Ureter (tissue), 1 donor: Measurements from ENCODE around the gene UVRAG. TPM values are rescaled to one million over a fixed set of nuclear protein-coding genes. Genes with fewer than 3 reads are reported as not detected.
"Not testable (repeated sequence)": the region's sequence is repeated elsewhere in the genome, so short reads cannot be mapped to it uniquely, and the experiment has no call there.

Source experiments
- DNase-seq: peaks from one replicate; pipeline ENCODE4 v3.0.0-alpha.2; 2020; ENCODE audit warnings: low spot score
- total RNA-seq: library from RNA; stranded (reverse); gene quantifications from one replicate; pipeline ENCODE4 v1.2.4, GENCODE V29; 2023
- donor health status: DM: yes; HTN: yes; CAD: no.

UVRAG gene
- total RNA-seq, 1 donor from 2014 or later = 33.6 TPM

DNA sequence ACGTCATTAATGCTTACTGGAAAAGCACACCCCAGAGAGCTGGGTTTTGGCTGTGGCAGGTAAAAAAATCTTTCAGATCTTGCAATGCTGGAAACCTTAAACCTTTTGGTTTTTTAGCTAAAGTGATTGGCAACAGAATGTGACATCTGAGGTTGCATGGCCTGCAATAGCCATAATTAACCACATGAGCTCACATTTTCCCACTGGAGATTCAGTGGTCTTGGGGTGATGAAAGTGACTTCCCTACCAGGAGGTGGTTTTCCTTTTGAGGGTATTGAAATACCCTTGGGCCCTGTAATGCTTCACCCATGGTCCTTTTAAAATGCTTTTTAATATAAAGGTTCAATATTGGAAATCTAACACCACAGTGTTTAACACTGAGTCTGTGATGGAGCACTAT lies 198.5 kb downstream of the UVRAG start:
- no peak for DNase-seq

DNA sequence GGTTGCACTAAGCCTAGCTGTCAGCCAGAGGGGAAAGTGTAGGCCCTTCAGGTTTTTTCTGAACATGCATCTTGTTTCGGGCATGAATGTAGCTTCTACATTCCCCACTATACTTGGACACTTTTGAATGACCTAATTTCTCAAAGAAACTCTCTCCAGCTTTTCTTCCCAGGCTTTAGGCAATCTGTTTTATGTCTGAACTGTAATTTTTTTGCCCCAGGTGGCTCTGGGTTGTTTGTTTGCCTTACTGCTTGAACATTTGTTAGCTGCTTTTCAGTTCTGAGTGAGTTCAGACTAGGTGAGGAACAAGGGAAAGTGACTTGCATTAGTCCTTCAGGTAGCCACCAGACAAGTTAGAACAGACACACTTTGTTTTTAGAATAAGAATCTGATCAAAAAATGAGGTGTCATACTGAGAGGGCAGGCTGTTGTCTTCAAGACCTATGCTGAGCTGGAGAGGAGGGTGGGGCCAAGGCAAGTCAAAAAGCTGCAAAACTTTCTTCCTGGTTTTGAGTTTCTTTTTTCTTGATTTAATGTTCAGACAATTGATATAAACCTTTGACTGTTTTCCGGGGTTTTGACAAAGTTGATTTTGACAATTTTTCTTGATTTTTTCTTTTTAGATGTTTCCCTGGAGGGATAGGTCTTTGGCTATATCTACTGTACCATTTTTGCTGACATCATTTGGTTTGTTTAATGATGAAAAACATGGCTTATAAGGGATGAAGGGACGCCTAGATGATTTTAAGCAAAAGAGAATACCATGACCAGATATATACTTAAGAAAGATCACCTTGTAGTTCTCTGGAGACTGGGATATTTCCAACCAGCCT lies 208.4 kb downstream of the UVRAG start:
- DNase-seq = no peak

DNA sequence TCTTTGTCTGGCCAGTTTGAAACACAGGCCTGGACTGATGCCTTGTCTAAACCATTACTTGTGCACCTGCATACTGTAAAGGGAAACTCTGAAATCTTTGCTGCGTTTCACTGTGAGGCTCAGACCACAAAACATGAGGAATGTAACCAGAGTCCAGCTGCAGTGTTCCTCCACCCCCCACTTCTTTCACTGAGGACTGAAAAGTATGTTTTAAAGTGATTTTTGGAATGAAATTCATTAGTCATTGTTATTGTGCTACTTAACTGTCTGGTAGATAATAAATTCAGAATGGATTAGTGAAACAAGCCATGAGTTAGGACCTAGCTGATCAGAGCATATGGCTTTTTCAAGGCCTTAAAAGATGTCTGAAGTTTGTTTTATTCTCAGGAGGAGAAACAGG lies 210.1 kb downstream of the UVRAG start:
- DNase-seq = no peak

DNA sequence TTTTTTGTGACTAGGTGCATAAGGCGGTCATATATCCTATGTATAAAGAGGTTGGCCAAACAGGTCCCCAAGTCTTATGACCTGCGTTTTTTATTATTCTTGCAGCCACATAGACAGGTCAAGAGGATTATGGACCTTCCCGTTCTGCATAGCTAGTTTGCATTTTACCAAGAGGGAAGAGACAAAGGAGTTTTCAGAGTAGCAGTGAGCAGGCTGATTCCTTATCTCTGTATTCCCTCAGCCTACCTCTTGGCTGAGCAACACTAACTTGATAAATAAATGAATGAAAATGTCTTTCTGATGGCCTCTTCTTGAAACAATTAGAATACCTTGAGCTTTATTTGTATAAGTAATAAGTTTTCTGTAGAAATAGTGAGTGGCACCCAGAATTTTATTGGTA lies 210.8 kb downstream of the UVRAG start:
- DNase-seq = no peak

DNA sequence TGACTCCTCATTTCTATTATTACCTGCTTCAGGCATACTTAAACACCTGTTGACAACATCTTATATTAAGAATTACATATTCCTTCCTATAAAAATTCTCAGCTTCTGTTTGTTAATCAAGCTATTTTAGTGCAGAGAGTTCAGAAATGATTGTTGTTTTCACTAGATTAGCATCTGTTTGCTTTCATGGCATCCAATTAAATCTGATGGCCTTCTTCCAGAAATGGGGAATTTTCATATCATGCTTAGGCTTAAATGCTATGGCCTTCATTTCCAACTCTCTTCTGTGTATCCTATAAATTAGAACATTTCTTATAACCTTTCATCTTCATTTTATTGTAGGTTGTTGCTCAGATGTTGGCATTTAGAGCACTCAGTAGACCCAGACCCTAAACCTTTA lies 211.3 kb downstream of the UVRAG start:
- DNase-seq = no peak

DNA sequence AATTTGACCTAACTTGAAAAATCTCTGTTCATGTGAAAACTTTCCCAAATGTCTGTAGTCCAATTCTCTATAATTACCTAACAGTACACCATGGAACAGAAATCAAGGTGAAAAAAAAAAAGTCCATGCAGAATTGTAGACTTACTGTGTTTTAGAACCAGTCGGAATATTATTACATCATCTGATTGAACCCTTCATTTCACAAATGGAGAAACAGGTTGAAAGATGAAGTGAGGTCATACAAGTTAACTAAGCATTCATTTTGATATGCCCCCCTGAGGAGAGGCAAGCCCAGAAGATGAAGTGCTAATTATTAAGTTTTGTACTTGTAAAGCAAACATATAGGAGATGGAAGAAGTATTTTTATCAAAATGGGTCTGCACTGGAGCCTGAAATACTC lies 211.9 kb downstream of the UVRAG start:
- no peak for DNase-seq

DNA sequence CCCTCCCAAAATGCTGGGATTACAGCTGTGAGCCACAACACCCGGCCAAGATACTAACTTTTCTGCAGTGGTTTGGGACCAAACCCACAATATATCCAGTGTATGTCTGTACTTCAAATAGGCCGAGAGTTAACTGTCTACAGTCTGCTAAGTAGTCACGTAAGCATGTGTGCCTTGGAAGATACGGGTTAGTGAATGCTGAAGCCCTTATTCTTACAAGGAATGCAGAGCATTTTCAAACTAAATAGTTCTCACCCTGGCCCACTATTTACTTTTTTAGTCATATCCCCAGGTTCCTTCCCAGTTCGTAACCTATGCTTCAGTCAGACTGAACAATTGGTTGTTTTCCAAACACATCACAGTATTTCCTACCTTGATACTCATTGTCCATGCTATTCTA lies 215.3 kb downstream of the UVRAG start:
- DNase-seq = no peak

DNA sequence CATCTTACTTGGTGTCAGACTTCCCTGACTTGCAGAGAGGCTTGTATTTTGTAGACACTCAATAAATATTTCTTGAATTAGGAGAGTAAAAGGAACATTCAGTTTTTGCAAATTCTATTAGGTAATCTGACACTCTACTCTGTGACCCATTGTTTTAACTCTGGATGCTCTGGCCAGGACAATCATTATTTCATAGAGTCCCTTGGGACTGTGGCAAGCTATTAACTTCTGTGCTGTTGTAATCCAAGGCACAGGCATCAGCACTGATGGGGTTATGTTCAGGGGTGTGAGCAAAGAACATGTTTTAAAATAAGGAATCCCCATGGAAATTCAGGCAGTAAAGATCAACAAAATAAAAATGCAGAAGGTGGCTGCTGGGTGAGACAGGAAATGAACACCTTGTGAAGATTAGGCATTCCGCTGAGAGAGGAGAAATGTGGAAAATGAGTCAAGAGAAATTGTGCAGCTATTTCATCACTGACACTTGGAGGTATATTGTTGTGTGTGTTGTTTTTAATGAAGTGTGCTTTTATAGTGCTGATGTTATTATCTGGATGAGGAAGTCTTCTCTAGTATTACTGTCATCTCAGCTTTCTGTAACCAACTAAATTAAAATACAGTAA lies 216.1 kb downstream of the UVRAG start:
- DNase-seq = no peak

DNA sequence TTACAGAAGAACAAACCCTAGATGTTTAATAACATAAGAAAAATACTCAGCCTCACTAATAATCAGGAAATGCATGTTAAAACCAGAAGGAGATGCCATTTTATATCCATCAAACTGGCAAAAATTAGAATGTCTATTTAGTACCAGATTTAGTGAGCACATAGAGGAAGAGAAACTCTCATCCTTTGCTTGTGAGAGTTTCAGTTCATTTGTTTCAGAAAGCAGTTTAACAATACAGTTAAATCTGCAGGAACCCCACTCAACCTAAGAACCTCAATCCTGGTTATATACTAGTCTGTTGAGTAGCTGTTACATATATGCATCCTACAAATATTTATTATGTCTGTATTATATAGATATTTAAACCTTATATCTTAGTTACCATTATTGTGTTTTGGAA lies 218.7 kb downstream of the UVRAG start:
- no peak for DNase-seq

DNA sequence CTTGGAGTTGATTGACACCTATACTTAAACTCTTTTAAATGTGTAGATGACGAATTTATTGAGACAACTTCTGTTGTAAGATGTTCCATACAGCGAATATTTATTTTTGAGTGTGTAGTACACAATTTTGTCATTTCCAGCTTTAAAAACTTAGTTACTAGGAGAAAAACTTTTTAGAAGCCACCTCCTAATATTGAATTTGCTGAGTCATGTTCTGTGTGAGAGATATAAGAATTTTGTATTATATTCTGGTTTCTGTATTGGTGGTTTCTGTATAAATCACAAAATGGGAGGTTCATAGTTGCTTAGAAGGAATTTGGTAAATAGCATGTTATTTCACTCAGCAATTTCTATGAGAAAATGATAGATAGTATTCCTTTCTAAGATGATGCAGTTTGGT lies 220.0 kb downstream of the UVRAG start:
- no peak for DNase-seq

DNA sequence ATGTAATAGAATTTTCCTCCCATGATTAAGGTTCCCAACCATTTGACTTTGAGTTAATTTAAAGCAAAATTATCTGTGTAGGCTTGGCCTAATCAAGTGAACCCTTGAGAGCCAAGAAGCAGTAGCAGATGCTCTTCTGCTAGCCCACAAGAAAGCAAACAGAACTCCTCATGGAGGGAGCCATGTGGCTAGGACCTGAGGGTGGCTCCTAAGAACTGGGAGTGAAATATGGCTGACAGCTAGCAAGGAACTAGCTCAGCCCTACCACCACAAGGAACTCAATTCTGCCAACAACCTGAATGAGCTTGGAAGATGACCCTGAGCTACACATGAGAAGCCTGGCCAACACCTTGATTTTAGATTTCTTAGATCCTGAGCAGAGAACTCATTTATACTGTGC lies 223.6 kb downstream of the UVRAG start:
- no peak for DNase-seq

DNA sequence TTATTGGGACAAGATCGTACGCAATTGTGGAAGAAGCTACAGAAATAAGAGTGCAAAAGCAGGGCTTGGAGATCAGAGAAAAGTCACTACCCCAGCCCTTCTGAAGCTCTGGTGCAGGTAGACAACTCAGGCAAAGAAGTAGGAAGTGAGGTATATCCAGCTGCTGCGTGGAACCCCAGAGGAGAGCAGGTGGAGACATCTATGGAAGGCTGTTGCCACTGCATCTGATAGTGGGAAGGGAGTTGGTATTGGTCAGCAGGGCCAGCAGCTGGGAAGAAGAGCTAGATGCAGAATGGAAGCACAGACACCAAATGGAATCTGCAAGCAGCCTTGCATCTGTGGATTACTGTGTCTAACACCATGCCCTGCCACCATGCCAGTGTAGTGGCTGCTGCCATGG lies 226.2 kb downstream of the UVRAG start:
- no peak for DNase-seq

DNA sequence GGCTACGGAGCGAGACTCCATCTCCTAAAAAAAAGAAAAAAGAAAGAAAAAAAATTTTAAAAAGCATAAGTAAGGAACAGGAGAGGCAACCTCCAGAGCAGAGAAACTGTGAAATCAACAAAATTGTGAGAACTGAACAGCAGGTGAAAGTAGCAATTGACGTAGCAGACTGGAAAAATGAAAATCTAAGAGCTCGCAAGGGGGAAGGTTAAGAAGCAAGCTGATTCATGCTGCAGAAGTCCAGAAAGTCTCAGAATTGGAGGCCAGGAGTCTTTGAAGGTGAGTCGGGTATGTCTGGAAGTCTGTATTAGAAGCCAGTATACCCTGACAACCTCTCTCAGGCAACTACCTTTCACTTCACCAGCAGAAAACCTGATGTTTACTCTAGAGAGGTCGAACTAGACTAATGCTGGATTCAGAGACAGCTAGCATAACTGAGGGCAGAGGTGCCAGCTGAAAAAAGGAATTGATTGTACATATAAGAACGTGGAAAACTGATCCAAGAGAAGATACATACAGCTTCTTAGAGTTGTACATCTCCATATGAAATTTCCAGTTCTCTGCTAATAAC lies 229.8 kb downstream of the UVRAG start:
- no peak for DNase-seq

DNA sequence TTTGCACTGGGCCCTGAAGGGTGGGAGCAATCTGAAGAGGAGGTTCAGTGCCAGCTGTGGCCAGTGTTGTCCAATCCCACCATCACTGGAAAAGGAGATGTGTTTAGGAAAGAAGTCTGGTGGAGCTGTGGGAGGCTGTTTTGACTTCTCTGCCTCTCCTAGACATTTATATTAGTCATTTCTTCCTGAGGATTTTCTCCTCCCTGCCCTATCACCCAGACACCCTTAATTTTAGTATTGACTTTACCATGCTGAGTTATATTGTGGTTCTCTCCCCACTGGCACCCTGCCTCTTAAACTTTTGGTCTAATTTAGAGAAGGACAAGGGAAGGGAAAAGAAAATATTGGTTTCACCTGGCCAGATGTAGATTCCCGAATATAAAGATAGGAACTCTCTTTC lies 232.2 kb downstream of the UVRAG start:
- no peak for DNase-seq

DNA sequence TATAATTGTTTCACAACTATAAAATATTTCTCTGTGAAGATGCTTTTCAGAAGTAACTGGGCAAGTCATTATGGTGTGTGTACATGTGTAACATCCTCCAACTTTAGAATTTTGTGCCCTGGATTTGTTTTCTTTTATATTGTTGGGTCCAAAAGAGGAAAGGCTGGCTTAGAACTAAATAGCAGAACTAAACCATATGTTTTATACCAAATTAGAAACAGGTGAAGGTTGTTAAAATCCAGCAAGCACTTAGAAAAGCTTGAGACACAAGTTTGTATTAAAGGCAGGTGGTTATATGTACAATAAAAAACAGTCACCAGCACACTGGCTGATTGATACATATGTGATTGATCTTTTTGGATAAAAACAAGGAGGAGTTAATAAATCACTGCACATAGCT lies 232.8 kb downstream of the UVRAG start:
- no peak for DNase-seq

DNA sequence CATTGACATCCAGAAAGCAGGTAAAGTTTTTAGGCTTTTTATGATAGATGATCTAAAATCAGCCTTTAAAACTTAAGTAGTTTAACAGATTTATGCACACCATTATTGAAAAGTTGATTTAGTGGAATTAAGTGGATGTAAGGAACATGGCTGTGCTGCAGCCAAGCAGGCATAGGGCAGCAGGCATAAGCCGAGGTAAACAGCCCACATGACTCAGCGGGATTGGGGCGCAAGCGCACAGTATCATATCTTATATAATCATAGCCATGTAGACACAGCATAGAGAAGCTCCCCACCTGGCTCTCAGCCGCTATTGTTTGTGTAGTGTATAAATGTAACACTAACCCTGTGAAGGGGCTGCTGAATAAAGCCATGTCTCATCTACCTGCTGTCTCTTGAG lies 233.8 kb downstream of the UVRAG start:
- no peak for DNase-seq

DNA sequence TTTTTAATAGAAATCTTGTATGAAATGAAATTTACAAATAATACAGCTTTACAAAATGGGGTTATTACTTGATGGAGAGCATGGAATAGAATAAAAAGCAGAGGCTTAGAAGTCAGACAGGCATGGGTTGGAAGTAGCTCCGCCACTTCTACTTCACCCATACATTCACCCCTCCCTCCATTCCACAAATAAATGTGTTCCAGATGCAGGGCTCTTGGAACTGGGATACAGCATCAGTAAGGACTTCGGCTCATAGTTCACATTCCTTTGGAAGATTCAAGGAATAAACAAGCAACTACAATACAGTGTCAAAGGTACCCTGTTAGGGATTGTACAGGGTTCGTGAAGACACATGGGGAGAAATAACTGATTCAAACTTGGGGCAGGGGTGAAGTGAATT lies 234.5 kb downstream of the UVRAG start:
- DNase-seq = no peak

DNA sequence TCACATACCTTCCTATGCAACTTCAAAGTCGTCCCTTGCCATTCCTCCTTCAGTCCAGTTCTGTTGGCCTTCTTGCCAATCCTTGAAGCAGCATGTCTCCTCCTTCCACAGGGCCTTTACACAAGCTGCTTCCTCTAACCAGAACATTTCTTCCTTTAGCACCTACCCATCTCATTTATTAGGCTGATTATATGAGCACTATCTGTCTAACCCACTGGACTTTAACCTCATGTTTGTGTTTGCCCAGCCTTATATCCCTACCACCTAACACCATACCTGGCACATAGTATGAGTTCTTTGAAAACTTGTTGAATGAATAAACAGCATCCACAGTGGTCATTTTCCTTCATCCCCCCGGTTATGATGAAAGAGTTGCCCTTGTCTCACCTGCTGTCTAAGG lies 236.9 kb downstream of the UVRAG start:
- DNase-seq = no peak

DNA sequence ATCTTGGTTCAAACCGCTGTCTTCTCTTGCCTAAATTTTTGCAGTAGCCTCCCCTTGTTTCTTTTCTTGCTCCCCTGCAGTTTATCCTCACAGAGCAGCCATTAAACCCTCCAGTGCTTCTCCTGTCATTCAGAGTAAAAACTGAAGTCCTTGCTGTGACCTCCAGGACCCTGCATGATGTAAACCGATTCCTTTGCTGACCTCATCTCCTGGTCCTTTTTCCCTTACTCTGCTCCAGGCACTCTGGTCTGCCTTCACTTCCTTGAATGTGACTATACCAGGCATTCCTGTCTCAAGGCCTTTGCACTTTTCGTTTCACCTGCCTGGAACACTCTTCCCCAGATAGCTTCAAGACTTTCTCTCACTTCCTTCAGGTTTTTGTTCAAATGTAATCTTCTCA lies 239.3 kb downstream of the UVRAG start:
- no peak for DNase-seq

DNA sequence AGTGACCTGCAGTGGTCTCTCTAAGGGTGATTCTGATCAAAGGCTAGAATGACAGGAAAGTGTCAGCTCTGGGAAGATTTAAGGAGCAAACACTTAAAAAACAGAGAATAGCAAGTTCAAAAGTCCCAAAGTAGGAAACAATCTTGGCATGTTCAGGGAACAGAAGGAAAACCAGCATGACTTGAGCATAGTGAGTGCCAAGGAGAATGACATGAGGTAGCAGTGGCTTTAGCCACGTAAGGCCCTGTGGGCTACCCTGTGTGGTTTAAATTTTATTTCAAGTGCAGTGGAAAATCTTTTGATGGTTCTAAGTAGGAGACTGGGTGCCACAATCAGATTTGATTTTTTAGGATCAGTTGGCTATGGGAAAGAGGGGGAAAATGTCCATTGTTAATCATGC lies 241.9 kb downstream of the UVRAG start:
- DNase-seq = no peak

DNA sequence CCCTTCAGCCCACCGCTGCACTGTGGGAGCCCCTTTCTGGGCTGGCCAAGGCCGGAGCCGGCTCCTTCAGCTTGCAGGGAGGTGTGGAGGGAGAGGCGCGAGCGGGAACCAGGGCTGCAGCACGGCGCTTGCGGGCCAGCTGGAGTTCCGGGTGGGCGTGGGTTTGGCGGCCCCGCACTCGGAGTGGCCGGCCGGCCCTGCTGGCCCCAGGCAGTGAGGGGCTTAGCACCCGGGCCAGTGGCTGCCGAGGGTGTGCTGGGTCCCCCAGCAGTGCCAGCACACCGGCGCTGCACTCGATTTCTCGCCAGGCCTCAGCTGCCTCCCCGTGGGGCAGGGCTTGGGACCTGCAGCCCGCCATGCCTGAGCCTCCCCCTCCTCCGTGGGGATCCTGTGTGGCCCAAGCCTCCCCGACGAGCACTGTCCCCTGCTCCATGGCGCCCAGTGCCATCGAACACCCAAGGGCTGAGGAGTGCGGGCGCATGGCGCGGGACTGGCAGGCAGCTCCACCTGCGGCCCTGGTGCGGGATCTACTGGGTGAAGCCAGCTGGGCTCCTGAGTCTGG lies 245.5 kb downstream of the UVRAG start:
- not testable (repeated sequence) for DNase-seq

DNA sequence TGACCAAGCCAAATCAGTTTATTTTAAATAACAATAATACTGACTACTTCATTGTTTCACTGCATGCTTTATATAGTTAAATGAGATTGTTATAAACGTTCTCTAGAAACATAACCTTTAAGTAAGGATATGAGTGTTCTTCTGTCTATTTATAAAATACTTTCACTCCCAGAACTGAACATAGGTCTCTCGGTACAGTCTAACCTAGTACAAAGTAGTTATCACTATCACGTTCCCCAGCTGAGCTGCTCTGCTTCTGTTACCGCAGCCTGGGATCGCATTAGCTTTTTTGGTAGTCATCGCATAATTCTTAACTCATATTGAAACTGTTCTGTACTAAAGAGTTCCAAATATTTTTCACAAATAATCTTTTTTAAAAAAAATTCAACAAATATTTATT lies 247.7 kb downstream of the UVRAG start:
- DNase-seq = no peak

DNA sequence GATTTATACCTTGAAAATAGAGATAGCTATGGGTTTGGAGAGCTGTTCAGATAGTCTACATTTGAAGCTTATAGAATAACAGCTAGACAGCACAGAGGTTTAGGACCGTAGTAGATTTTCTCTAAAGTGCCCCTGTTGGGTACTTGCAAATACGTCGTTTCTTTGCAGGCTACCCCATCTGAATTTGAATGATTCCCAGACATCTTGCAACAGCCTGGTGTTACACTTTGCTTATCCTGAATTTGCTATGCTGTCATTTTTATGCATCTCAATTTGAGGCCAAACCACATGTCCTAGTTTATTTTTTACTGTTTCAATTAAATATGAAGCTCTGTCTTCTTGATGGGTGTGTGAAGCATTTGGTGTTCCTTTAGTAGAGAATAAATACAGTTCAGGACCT lies 249.2 kb downstream of the UVRAG start:
- DNase-seq = no peak
